Activated CD8-positive, alpha-beta memory T cell treated with anti-CD3 and anti-CD28 coated beads, Interleukin-2, amount 50 U/mL, for 24 hours (primary cell): Measurements from ENCODE around the gene OR6B2.

Experiments used
- DNase-seq: peaks from one replicate; pipeline ENCODE4 v3.0.0-alpha.2; 2020; ENCODE audit errors: extremely low read depth

The OR6B2 gene

GRCh38 chr2:240041363-240041762 lies 11.1 kb upstream of the OR6B2 start:
- DNase-seq, result no peak

GRCh38 chr2:240037358-240037757 lies 7.1 kb upstream of the OR6B2 start:
- DNase-seq, result no peak

GRCh38 chr2:240033330-240033678 lies 3.1 kb upstream of the OR6B2 start:
- no peak for DNase-seq

GRCh38 chr2:240032406-240033329 lies 2.4 kb upstream of the OR6B2 start:
- DNase-seq, result no peak

- no peak for DNase-seq
These were observed 5.5 kb downstream of the OR6B2 start for GRCh38 chr2:240024766-240025165.

GRCh38 chr2:240023792-240024191 lies 6.4 kb downstream of the OR6B2 start:
- DNase-seq, result no peak

GRCh38 chr2:240021488-240022104 lies 8.6 kb downstream of the OR6B2 start:
- DNase-seq, result no peak

- DNase-seq, result no peak
These were observed 12.0 kb downstream of the OR6B2 start for GRCh38 chr2:240018071-240018750.

GRCh38 chr2:240014327-240014726 lies 15.9 kb downstream of the OR6B2 start:
- DNase-seq, result no peak

- no peak for DNase-seq
These were observed 16.9 kb downstream of the OR6B2 start for GRCh38 chr2:240013343-240013742.

GRCh38 chr2:240002983-240003382 lies 27.2 kb downstream of the OR6B2 start:
- DNase-seq, result no peak

GRCh38 chr2:240000671-240001070 lies 29.6 kb downstream of the OR6B2 start:
- no peak for DNase-seq

- DNase-seq, result no peak
These were observed 32.4 kb downstream of the OR6B2 start for GRCh38 chr2:239997686-239998409.

- DNase-seq, result no peak
These were observed 36.1 kb downstream of the OR6B2 start for GRCh38 chr2:239994086-239994485.

GRCh38 chr2:239993291-239993690 lies 36.9 kb downstream of the OR6B2 start:
- DNase-seq, result no peak

GRCh38 chr2:239991689-239992314 lies 38.4 kb downstream of the OR6B2 start:
- DNase-seq, result no peak

- no peak for DNase-seq
These were observed 39.3 kb downstream of the OR6B2 start for GRCh38 chr2:239990966-239991365.

- no peak for DNase-seq
These were observed 44.9 kb downstream of the OR6B2 start for GRCh38 chr2:239985356-239985755.

GRCh38 chr2:239984421-239985194 lies 45.6 kb downstream of the OR6B2 start:
- no peak for DNase-seq

GRCh38 chr2:239983004-239983778 lies 47.0 kb downstream of the OR6B2 start:
- DNase-seq, result no peak
